Activated CD8-positive, alpha-beta T cell treated with anti-CD3 and anti-CD28 coated beads for 36 hours (primary cell): ENCODE measurements around the gene SAFB2. TPM values are rescaled to one million over a fixed set of nuclear protein-coding genes. Genes with fewer than 3 reads are reported as not detected.

ENCODE experiments used
- ATAC-seq: fragments of 200-7000 bp; cut with Tn5 transposase; one replicate; pipeline ENCODE4 v1.10.0; 2021; ENCODE audit warnings: mild to moderate bottlenecking, moderate library complexity
- CTCF ChIA-PET: fragments of 350-600 bp; sonication (Branson Sonifier 250); formaldehyde crosslinking; loops from one replicate; lab custom pipeline; 2021; ENCODE audit warnings: antibody characterized with exemption; lab: Charles Lee
- POLR2A ChIA-PET: fragments of 350-600 bp; sonication (Branson Sonifier 250); formaldehyde crosslinking; loops from one replicate; lab custom pipeline; 2021; ENCODE audit warnings: antibody characterized with exemption; lab: Charles Lee
- DNase-seq: peaks from one replicate; pipeline ENCODE4 v3.0.0-alpha.2; 2020
- H3K27ac Mint-ChIP-seq: one replicate; pipeline ENCODE4 v1.8.0; 2021; ENCODE audit warnings: mild to moderate bottlenecking, mixed read lengths
- H3K27me3 Mint-ChIP-seq: one replicate; pipeline ENCODE4 v1.8.0; 2021; ENCODE audit warnings: mixed read lengths
- H3K36me3 Mint-ChIP-seq: one replicate; pipeline ENCODE4 v1.8.0; 2021; ENCODE audit warnings: low read depth, mixed read lengths
- H3K4me1 Mint-ChIP-seq: one replicate; pipeline ENCODE4 v1.8.0; 2021; ENCODE audit warnings: low read depth, mixed read lengths
- H3K4me3 Mint-ChIP-seq: one replicate; pipeline ENCODE4 v1.8.0; 2021; ENCODE audit warnings: mild to moderate bottlenecking, moderate library complexity, mixed read lengths
- H3K9me3 Mint-ChIP-seq: one replicate; pipeline ENCODE4 v1.8.0; 2021; ENCODE audit warnings: mixed read lengths
- CTCF ChIP-seq: fragments of 200-600 bp; IDR thresholded peaks from one replicate; pipeline ENCODE4 v1.8.0; 2022; ENCODE audit warnings: antibody characterized with exemption, mild to moderate bottlenecking
- intact Hi-C: fragments of 100-400 bp; cut with micrococcal nuclease; formaldehyde crosslinking; loops from one replicate; pipeline ENCODE4 v1.10.0; 2022
- total RNA-seq, 2 experiments: library from RNA; stranded (reverse); gene quantifications; one replicate each; pipeline ENCODE4 v1.2.3, GENCODE V29; 2021

Gene SAFB2
- total RNA-seq, 2 experiments from 2014 or later = 70.8 to 78.0 TPM

GRCh38 chr19:5579286-5579685 lies 43.3 kb downstream of the SAFB2 start:
- ChIA-PET POLR2A (no interaction called here), CTCF (interaction anchor here (1.3 kb wide), 1 partner anchor 24 kb away, joined by 3 read pairs; no protein-coding TSS in a partner anchor)
- no peak for ATAC-seq
- TF ChIP-seq CTCF = no peak
- no peak for DNase-seq
- Mint-ChIP-seq H3K9me3 (no peaks in the 10 kb centered on the region), H3K36me3 (peaks cover 3% of the 10 kb centered on the region), H3K4me3 (no peak overlapping the region), H3K4me1 (peaks cover 2% of the 10 kb centered on the region), H3K27me3 (no peaks in the 10 kb centered on the region), H3K27ac (no peak overlapping the region)
- intact Hi-C loops = no loop called here

GRCh38 chr19:5578097-5578846 lies 44.3 kb downstream of the SAFB2 start:
- no peaks in the 10 kb centered on the region for H3K9me3 Mint-ChIP-seq
- POLR2A ChIA-PET = no interaction called here
- peak; percentile 99 for TF ChIP-seq CTCF
- H3K4me1 Mint-ChIP-seq = peaks cover 2% of the 10 kb centered on the region
- H3K27me3 Mint-ChIP-seq = no peaks in the 10 kb centered on the region
- no peak overlapping the region for H3K4me3 Mint-ChIP-seq
- CTCF ChIA-PET = interaction anchor here (1.3 kb wide), 1 partner anchor 23 kb away, joined by 3 read pairs; no protein-coding TSS in a partner anchor
- no peaks in the 10 kb centered on the region for H3K36me3 Mint-ChIP-seq
- DNase-seq (peak; percentile 77), ATAC-seq (peak; percentile 98)
- H3K27ac Mint-ChIP-seq = no peak overlapping the region
- intact Hi-C loops = no loop called here

GRCh38 chr19:5575590-5575989 lies 47.0 kb downstream of the SAFB2 start:
- DNase-seq (no peak), ATAC-seq (no peak)
- no peaks in the 10 kb centered on the region for H3K9me3 Mint-ChIP-seq
- no peaks in the 10 kb centered on the region for H3K36me3 Mint-ChIP-seq
- CTCF ChIA-PET = no interaction called here
- H3K4me1 Mint-ChIP-seq = peaks cover 2% of the 10 kb centered on the region
- no peak for TF ChIP-seq CTCF
- intact Hi-C loops = no loop called here
- H3K4me3 Mint-ChIP-seq = no peak overlapping the region
- POLR2A ChIA-PET = no interaction called here
- no peaks in the 10 kb centered on the region for H3K27me3 Mint-ChIP-seq
- H3K27ac Mint-ChIP-seq = no peak overlapping the region

GRCh38 chr19:5572556-5573286 lies 49.9 kb downstream of the SAFB2 start:
- ATAC-seq = no peak
- intact Hi-C loops = no loop called here
- no peak for DNase-seq
- TF ChIP-seq CTCF = no peak
- ChIA-PET CTCF (interaction anchor here (0.9 kb wide), 1 partner anchor 49 kb away, joined by 3 read pairs; no protein-coding TSS in a partner anchor), POLR2A (interaction anchor here (0.9 kb wide), 1 partner anchor 14 kb away, joined by 3 read pairs; no protein-coding TSS in a partner anchor)
- Mint-ChIP-seq H3K4me1 (no peaks in the 10 kb centered on the region), H3K27me3 (peaks cover 4% of the 10 kb centered on the region), H3K36me3 (no peaks in the 10 kb centered on the region), H3K27ac (no peak overlapping the region), H3K4me3 (no peak overlapping the region), H3K9me3 (no peaks in the 10 kb centered on the region)

- Mint-ChIP-seq H3K4me1 (no peaks in the 10 kb centered on the region), H3K4me3 (no peak overlapping the region), H3K36me3 (no peaks in the 10 kb centered on the region), H3K27me3 (peaks cover 4% of the 10 kb centered on the region), H3K27ac (no peak overlapping the region), H3K9me3 (no peaks in the 10 kb centered on the region)
- DNase-seq = no peak
- POLR2A ChIA-PET = no interaction called here
- intact Hi-C loops = no loop called here
- no peak for TF ChIP-seq CTCF
- CTCF ChIA-PET = no interaction called here
- ATAC-seq = no peak
These were observed 50.8 kb downstream of the SAFB2 start for GRCh38 chr19:5571777-5572176.
